Measurements from ENCODE around the gene PPARG. TPM values are rescaled to one million over a fixed set of nuclear protein-coding genes. Genes with fewer than 3 reads are reported as not detected.

Gene PPARG
- total RNA-seq, 2 donors from 2014 or later = 12.3 to 17.9 TPM

DNA sequence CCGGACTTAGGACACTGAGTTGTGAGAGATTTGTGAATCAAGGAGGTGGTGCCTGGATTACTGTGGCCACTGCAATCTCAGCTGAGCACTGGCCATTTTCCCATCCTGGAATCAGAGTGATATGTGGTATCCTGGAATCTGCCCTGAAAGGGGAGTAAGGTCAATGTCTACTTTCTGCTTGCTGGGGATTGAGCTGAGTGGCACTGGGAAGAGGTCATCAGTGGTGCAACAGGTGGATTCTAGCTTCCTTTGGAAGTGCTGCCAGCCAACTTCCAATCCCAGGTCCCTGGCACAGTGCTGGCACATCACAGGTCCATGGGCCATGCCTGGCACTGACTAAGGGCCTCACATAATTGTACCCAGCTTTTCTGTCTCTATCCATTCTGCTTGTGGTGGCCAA, 174.8 kb downstream of the PPARG start:
- TF ChIP-seq, protein P1, sequence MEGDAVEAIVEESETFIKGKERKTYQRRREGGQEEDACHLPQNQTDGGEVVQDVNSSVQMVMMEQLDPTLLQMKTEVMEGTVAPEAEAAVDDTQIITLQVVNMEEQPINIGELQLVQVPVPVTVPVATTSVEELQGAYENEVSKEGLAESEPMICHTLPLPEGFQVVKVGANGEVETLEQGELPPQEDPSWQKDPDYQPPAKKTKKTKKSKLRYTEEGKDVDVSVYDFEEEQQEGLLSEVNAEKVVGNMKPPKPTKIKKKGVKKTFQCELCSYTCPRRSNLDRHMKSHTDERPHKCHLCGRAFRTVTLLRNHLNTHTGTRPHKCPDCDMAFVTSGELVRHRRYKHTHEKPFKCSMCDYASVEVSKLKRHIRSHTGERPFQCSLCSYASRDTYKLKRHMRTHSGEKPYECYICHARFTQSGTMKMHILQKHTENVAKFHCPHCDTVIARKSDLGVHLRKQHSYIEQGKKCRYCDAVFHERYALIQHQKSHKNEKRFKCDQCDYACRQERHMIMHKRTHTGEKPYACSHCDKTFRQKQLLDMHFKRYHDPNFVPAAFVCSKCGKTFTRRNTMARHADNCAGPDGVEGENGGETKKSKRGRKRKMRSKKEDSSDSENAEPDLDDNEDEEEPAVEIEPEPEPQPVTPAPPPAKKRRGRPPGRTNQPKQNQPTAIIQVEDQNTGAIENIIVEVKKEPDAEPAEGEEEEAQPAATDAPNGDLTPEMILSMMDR (IDR thresholded peaks at IDR 0.05) = no peak
- H3K9me3 ChIP-seq = no peaks in the 10 kb centered on the region
- no peaks in the 10 kb centered on the region for H3K27me3 ChIP-seq
- peaks cover 0 to 8% of the 10 kb centered on the region in 2 donors for H3K4me1 ChIP-seq
- no peak for DNase-seq (ENCODE audit: low spot score)
- H3K4me3 ChIP-seq = no peak overlapping the region
- no peak overlapping the region for H3K27ac ChIP-seq
- no peaks in the 10 kb centered on the region for H3K36me3 ChIP-seq

GRCh38 chr3:12464181-12464580, 175.3 kb downstream of the PPARG start:
- no peak overlapping the region for H3K27ac ChIP-seq
- no peaks in the 10 kb centered on the region for H3K36me3 ChIP-seq
- no peaks in the 10 kb centered on the region for H3K27me3 ChIP-seq
- no peak overlapping the region for H3K4me3 ChIP-seq
- H3K4me1 ChIP-seq = peaks cover 0 to 8% of the 10 kb centered on the region in 2 donors
- TF ChIP-seq, protein P1 (IDR thresholded peaks at IDR 0.05) = no peak
- no peaks in the 10 kb centered on the region for H3K9me3 ChIP-seq
- DNase-seq (ENCODE audit: low spot score) = no peak

GRCh38 chr3:12465151-12465835, 176.4 kb downstream of the PPARG start:
- DNase-seq (ENCODE audit: low spot score) = no peak
- Histone ChIP-seq H3K27me3 (no peaks in the 10 kb centered on the region), H3K27ac (no peak overlapping the region), H3K36me3 (no peaks in the 10 kb centered on the region), H3K4me1 (peaks cover 0 to 8% of the 10 kb centered on the region in 2 donors), H3K4me3 (no peak overlapping the region), H3K9me3 (no peaks in the 10 kb centered on the region)
- TF ChIP-seq, protein P1 (IDR thresholded peaks at IDR 0.05) = no peak

GRCh38 chr3:12465836-12466225, 177.0 kb downstream of the PPARG start:
- H3K9me3 ChIP-seq = no peaks in the 10 kb centered on the region
- DNase-seq (ENCODE audit: low spot score) = no peak

GRCh38 chr3:12467746-12468145, 178.9 kb downstream of the PPARG start:
- Histone ChIP-seq H3K27ac (no peak overlapping the region), H3K27me3 (no peaks in the 10 kb centered on the region), H3K9me3 (no peaks in the 10 kb centered on the region), H3K4me3 (no peak overlapping the region), H3K4me1 (peaks cover 0 to 2% of the 10 kb centered on the region in 2 donors), H3K36me3 (no peaks in the 10 kb centered on the region)
- DNase-seq (ENCODE audit: low spot score) = no peak
- TF ChIP-seq, protein P1 (IDR thresholded peaks at IDR 0.05) = no peak

More at GRCh38 chr3:12465836-12466225, 177.0 kb downstream of the PPARG start:
- Histone ChIP-seq H3K36me3 (no peaks in the 10 kb centered on the region), H3K27me3 (no peaks in the 10 kb centered on the region), H3K4me1 (peaks cover 0 to 8% of the 10 kb centered on the region in 2 donors), H3K4me3 (no peak overlapping the region), H3K27ac (no peak overlapping the region)
- TF ChIP-seq, protein P1 (IDR thresholded peaks at IDR 0.05) = no peak

DNA sequence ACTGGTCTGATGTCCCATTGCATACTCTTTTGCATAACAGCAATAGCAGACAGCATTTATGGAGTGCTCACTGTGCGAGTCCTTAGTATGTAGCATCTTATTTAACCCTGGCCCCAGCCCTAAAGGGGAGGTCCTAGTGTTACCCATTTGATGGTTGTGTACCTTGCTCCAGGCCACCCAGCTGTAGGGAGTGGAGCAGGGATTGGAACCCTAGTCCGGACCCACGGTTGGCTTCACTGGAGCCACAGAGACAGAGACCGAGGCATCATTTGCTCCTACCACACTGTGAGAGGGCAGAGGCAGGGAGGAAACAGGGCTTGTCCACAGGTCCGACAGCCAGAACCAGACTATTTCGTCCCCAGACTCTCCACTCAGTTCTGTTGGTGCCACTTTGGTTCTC, 179.4 kb downstream of the PPARG start:
- TF ChIP-seq, protein P1 (IDR thresholded peaks at IDR 0.05) = no peak
- Histone ChIP-seq H3K36me3 (no peaks in the 10 kb centered on the region), H3K27ac (no peak overlapping the region), H3K4me1 (no peaks in the 10 kb centered on the region), H3K27me3 (no peaks in the 10 kb centered on the region), H3K9me3 (no peaks in the 10 kb centered on the region), H3K4me3 (no peak overlapping the region)
- no peak for DNase-seq (ENCODE audit: low spot score)

Measured in right atrium auricular region (tissue), 2 donors.